Mucosa of descending colon (tissue), 3 donors: Measurements from ENCODE around the gene S100PBP. TPM values are rescaled to one million over a fixed set of nuclear protein-coding genes. Genes with fewer than 3 reads are reported as not detected.

Source experiments
- ATAC-seq: fragments of 200-7000 bp; cut with Tn5 transposase; one replicate; pipeline ENCODE4 v1.9.1; 2020; ENCODE audit warnings: mild to moderate bottlenecking, moderate library complexity
- DNase-seq, 3 donors: peaks; one replicate each; pipeline ENCODE4 v3.0.0-alpha.2; 2020
- H3K36me3 ChIP-seq: fragments of 200-600 bp; one replicate; pipeline ENCODE4 v1.8.0; 2021; ENCODE audit warnings: low read depth, mild to moderate bottlenecking
- H3K4me1 ChIP-seq: fragments of 200-600 bp; one replicate; pipeline ENCODE4 v1.8.0; 2021; ENCODE audit warnings: low read depth, mild to moderate bottlenecking
- H3K4me3 ChIP-seq: fragments of 200-600 bp; one replicate; pipeline ENCODE4 v1.8.0; 2021; ENCODE audit warnings: mild to moderate bottlenecking
- H3K9me3 ChIP-seq: fragments of 200-600 bp; one replicate; pipeline ENCODE4 v1.8.0; 2021; ENCODE audit warnings: mild to moderate bottlenecking
- CTCF ChIP-seq: fragments of 200-600 bp; IDR thresholded peaks from one replicate; pipeline ENCODE4 v1.8.0; 2022; ENCODE audit warnings: antibody characterized with exemption, mild to moderate bottlenecking
- intact Hi-C, 2 donors: fragments of 100-400 bp; cut with DNase I in 1 of 2; cut with micrococcal nuclease in 1 of 2; formaldehyde crosslinking; loops; one replicate each; pipeline versions ENCODE4 v1.11.0 to v1.11.1; 2022; cut with DNase I, micrococcal nuclease
- long read RNA-seq, 2 donors: library from polyadenylated mRNA; unstranded; transcript quantifications; one replicate each; pipeline ENCODE4 v2.0.0, GENCODE V29; 2019 to 2021
- total RNA-seq, 3 donors: library from RNA; stranded (reverse); fragmentation: NEBNext Ultra II Directional in 2 of 3; extraction: Animal tissue kit (Norgen Biotek cat#: 25700) in 2 of 3; gene quantifications; one replicate each; pipeline versions ENCODE4 v1.2.1 to v1.2.4, GENCODE V29; 2021 to 2023
- donor health status: DM: no; HTN: no; CAD: no; lungs with moderate emphysema.
- donor health status: DM: no; HTN: no; CAD: no.
- donor health status: DM: no; HTN: yes; CAD: no.

The S100PBP gene
- total RNA-seq = 10 to 100 TPM; 23.7 to 38.8 (median 31.0) TPM
- long read RNA-seq, donor 1, full-length matches to known transcripts = 5 of 16 reads
- long read RNA-seq, donor 1, partial matches to known transcripts = 2 of 16 reads
- long read RNA-seq, donor 1, other reads (novel, unspliced or antisense) = 9 of 16 reads
- long read RNA-seq, donor 2, full-length matches to known transcripts = 2 of 10 reads
- long read RNA-seq, donor 2, partial matches to known transcripts = 2 of 10 reads
- long read RNA-seq, donor 2, other reads (novel, unspliced or antisense) = 6 of 10 reads

- ATAC-seq (peak; percentile 96), DNase-seq (peak; percentile 100)
- Histone ChIP-seq H3K9me3 (no peaks in the 10 kb centered on the region), H3K4me1 (peaks cover 25% of the 10 kb centered on the region), H3K36me3 (no peaks in the 10 kb centered on the region), H3K4me3 (peak within 1 kb of the TSS; percentile 91)
- intact Hi-C loops = no loop called here
- peak; percentile 5 for TF ChIP-seq CTCF
Observed at GRCh38 chr1:32817159-32817814, at the start of gene S100PBP, which contains the start of gene YARS1. S100PBP (plus strand) TSS chr1:32817653; CDS start chr1:32826100, 8,447 bp downstream. YARS1 (minus strand) TSS chr1:32817358; CDS start chr1:32817244, 114 bp downstream.

- intact Hi-C loops = no loop called here
- ATAC-seq = no peak
- H3K9me3 ChIP-seq = no peaks in the 10 kb centered on the region
- no peak overlapping the region for H3K4me3 ChIP-seq
- H3K4me1 ChIP-seq = peaks cover 13% of the 10 kb centered on the region
- peak in 1 of 3 donors; percentile 27 for DNase-seq
- H3K36me3 ChIP-seq = no peaks in the 10 kb centered on the region
- no peak for TF ChIP-seq CTCF
Observed at GRCh38 chr1:32768110-32768850, 49.2 kb upstream of the S100PBP start.

DNA sequence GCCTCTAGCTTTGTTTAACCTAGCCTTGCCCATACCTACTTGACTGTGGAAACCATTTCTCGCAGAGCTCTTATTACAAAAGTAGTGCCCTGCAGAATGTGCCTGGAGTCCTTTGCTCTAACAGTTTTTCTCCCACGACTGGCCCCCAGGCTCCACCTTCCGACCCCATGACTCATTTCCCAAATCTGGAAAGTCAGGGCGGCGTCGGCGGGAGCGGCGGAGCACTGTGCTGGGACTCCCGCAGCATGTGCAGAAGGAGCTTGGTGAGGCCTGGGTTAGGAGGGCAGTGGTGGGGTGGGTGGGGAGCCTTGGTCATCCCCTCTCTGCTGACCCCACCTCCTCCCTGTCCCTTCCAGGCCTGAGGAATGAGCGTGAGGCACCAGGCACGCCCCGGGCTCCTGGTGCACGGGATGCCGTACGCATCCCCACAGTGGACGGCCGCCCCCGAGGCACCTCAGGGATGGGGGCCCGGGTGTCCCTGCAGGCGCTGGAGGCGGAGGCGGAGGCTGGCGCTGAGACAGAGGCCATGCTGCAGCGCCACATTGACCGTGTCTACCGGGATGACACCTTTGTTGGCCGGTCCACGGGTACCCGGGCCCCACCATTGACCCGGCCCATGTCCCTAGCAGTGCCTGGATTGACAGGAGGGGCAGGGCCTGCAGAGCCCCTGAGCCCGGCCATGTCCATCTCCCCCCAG, 47.8 kb upstream of the S100PBP start:
- peaks cover 13% of the 10 kb centered on the region for H3K4me1 ChIP-seq
- intact Hi-C loops = loop anchor here (5.0 kb wide), 2 partner anchors 52 to 57 kb away; no protein-coding TSS in a partner anchor
- DNase-seq (peak in 1 of 3 donors; percentile 52), ATAC-seq (no peak)
- no peak overlapping the region for H3K4me3 ChIP-seq
- no peak for TF ChIP-seq CTCF
- no peaks in the 10 kb centered on the region for H3K36me3 ChIP-seq
- no peaks in the 10 kb centered on the region for H3K9me3 ChIP-seq

DNA sequence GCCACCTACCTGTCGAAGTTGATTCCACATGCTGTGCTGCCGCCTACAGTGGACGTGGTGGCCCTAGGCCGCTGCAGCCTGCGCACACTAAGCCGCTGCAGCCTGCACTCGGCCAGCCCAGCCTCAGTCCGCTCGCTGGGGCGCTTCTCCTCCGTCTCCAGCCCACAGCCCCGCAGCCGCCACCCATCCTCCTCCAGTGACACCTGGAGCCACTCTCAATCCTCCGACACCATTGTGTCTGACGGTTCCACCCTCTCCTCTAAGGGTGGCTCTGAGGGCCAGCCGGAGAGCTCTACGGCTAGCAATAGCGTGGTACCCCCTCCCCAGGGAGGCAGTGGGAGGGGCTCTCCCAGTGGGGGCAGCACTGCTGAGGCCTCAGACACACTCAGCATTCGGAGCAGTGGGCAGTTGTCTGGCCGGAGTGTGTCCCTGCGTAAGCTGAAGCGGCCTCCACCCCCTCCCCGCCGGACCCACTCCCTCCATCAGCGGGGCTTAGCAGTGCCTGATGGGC, 47.2 kb upstream of the S100PBP start:
- no peak for ATAC-seq
- DNase-seq = no peak
- Histone ChIP-seq H3K36me3 (no peaks in the 10 kb centered on the region), H3K4me3 (no peak overlapping the region), H3K4me1 (peaks cover 9% of the 10 kb centered on the region), H3K9me3 (no peaks in the 10 kb centered on the region)
- TF ChIP-seq CTCF = no peak
- intact Hi-C loops = loop anchor here (5.0 kb wide), 2 partner anchors 53 to 58 kb away; no protein-coding TSS in a partner anchor
